Adipocyte (in vitro differentiated cells): ENCODE data around the gene PHKG2.
A peak's percentile ranks its signal among the peaks of the same experiment; 100 is the strongest.

Experiments used
- DNase-seq: peaks from one replicate; pipeline ENCODE4 v3.0.0-alpha.2; 2015; ENCODE audit warnings: low read depth
- H3K27me3 ChIP-seq: replicated peaks from 2 replicates; pipeline ENCODE4 v1.7.0; 2013; ENCODE audit warnings: mild to moderate bottlenecking, low read length, moderate library complexity; ENCODE audit not compliant: control insufficient read depth, insufficient read depth
- H3K36me3 ChIP-seq: 2 replicates; pipeline ENCODE4 v1.7.0; 2013; ENCODE audit warnings: low read length, mild to moderate bottlenecking, moderate library complexity; ENCODE audit not compliant: control insufficient read depth, insufficient read depth, severe bottlenecking
- H3K4me1 ChIP-seq: 2 replicates; pipeline ENCODE4 v1.7.0; 2013; ENCODE audit warnings: mild to moderate bottlenecking, low read length, moderate library complexity; ENCODE audit not compliant: control insufficient read depth, insufficient read depth
- H3K4me3 ChIP-seq: 2 replicates; pipeline ENCODE4 v1.7.0; 2013; ENCODE audit warnings: mild to moderate bottlenecking, low read length, moderate library complexity
- H3K9ac ChIP-seq: 2 replicates; pipeline ENCODE4 v1.7.0; 2013; ENCODE audit warnings: mild to moderate bottlenecking, low read length, moderate library complexity
- H3K9me3 ChIP-seq: 2 replicates; pipeline ENCODE4 v1.7.0; 2013; ENCODE audit warnings: mild to moderate bottlenecking, low read length, moderate library complexity; ENCODE audit not compliant: control insufficient read depth

PHKG2 gene

GRCh38 chr16:30760001-30760559 is 11.9 kb downstream of the PHKG2 start:
- Histone ChIP-seq H3K9ac (no peak overlapping the region), H3K9me3 (no peaks in the 10 kb centered on the region), H3K36me3 (peaks cover 45% of the 10 kb centered on the region), H3K4me3 (no peak overlapping the region), H3K4me1 (peaks cover 20% of the 10 kb centered on the region), H3K27me3 (no peaks in the 10 kb centered on the region)
- no peak for DNase-seq

GRCh38 chr16:30760577-30761426 is 12.6 kb downstream of the PHKG2 start:
- peaks cover 50% of the 10 kb centered on the region for H3K36me3 ChIP-seq

GRCh38 chr16:30761427-30761927 is 13.3 kb downstream of the PHKG2 start:
- H3K9me3 ChIP-seq, result no peaks in the 10 kb centered on the region
- peak; percentile 79 for DNase-seq
- no peaks in the 10 kb centered on the region for H3K27me3 ChIP-seq
- H3K9ac ChIP-seq, result peak overlapping the region; percentile 78
- H3K4me3 ChIP-seq, result peak overlapping the region; percentile 96
- peaks cover 20% of the 10 kb centered on the region for H3K4me1 ChIP-seq
- peaks cover 50% of the 10 kb centered on the region for H3K36me3 ChIP-seq

More at GRCh38 chr16:30760577-30761426, 12.6 kb downstream of the PHKG2 start:
- Histone ChIP-seq H3K9me3 (no peaks in the 10 kb centered on the region), H3K4me3 (peak overlapping the region; percentile 96), H3K9ac (peak overlapping the region; percentile 78), H3K27me3 (no peaks in the 10 kb centered on the region), H3K4me1 (peaks cover 20% of the 10 kb centered on the region)
- no peak for DNase-seq

GRCh38 chr16:30761928-30762902 is 14.0 kb downstream of the PHKG2 start, which contains the start of the genes CFAP119 and RNF40:
TSS of gene CFAP119 (minus strand) at chr16:30762062. CDS start at chr16:30761748, 314 bp downstream.
TSS of gene RNF40 (plus strand) at chr16:30762322. CDS start at chr16:30762546, 224 bp downstream.
- peaks cover 20% of the 10 kb centered on the region for H3K4me1 ChIP-seq
- DNase-seq, result peak; percentile 99
- H3K9me3 ChIP-seq, result no peaks in the 10 kb centered on the region
- peak within 1 kb of the TSS; percentile 96 for H3K4me3 ChIP-seq
- no peaks in the 10 kb centered on the region for H3K27me3 ChIP-seq
- H3K36me3 ChIP-seq, result peaks cover 50% of the 10 kb centered on the region
- peak within 1 kb of the TSS; percentile 94 for H3K9ac ChIP-seq

- H3K36me3 ChIP-seq, result peaks cover 53% of the 10 kb centered on the region
- H3K9ac ChIP-seq, result peak overlapping the region; percentile 94
- no peak for DNase-seq
- H3K9me3 ChIP-seq, result no peaks in the 10 kb centered on the region
- H3K4me3 ChIP-seq, result peak overlapping the region; percentile 96
- H3K27me3 ChIP-seq, result no peaks in the 10 kb centered on the region
- peaks cover 20% of the 10 kb centered on the region for H3K4me1 ChIP-seq
These were observed 14.9 kb downstream of the PHKG2 start for GRCh38 chr16:30762991-30763725.

GRCh38 chr16:30764086-30764485 is 15.9 kb downstream of the PHKG2 start:
- Histone ChIP-seq H3K4me3 (no peak overlapping the region), H3K4me1 (peaks cover 20% of the 10 kb centered on the region), H3K36me3 (peaks cover 62% of the 10 kb centered on the region), H3K27me3 (no peaks in the 10 kb centered on the region), H3K9ac (peak overlapping the region; percentile 94), H3K9me3 (no peaks in the 10 kb centered on the region)
- DNase-seq, result no peak

GRCh38 chr16:30764816-30765465 is 16.7 kb downstream of the PHKG2 start:
- Histone ChIP-seq H3K36me3 (peaks cover 71% of the 10 kb centered on the region), H3K9ac (no peak overlapping the region), H3K4me1 (peaks cover 20% of the 10 kb centered on the region), H3K27me3 (no peaks in the 10 kb centered on the region), H3K9me3 (no peaks in the 10 kb centered on the region), H3K4me3 (no peak overlapping the region)
- DNase-seq, result no peak

- Histone ChIP-seq H3K9me3 (no peaks in the 10 kb centered on the region), H3K9ac (no peak overlapping the region), H3K36me3 (peaks cover 80% of the 10 kb centered on the region), H3K27me3 (no peaks in the 10 kb centered on the region), H3K4me3 (no peak overlapping the region), H3K4me1 (peaks cover 13% of the 10 kb centered on the region)
- no peak for DNase-seq
These were observed 18.1 kb downstream of the PHKG2 start for GRCh38 chr16:30766206-30766932.

- Histone ChIP-seq H3K4me1 (peaks cover 13% of the 10 kb centered on the region), H3K4me3 (no peak overlapping the region), H3K27me3 (no peaks in the 10 kb centered on the region), H3K36me3 (peaks cover 85% of the 10 kb centered on the region), H3K9me3 (no peaks in the 10 kb centered on the region), H3K9ac (no peak overlapping the region)
- no peak for DNase-seq
These were observed 18.7 kb downstream of the PHKG2 start for GRCh38 chr16:30766933-30767284.
